ENCODE data around the gene ATG16L1. TPM values are rescaled to one million over a fixed set of nuclear protein-coding genes. Genes with fewer than 3 reads are reported as not detected.

Gene ATG16L1
- total RNA-seq, 1 experiment from 2014 or later, result 26.4 TPM

DNA sequence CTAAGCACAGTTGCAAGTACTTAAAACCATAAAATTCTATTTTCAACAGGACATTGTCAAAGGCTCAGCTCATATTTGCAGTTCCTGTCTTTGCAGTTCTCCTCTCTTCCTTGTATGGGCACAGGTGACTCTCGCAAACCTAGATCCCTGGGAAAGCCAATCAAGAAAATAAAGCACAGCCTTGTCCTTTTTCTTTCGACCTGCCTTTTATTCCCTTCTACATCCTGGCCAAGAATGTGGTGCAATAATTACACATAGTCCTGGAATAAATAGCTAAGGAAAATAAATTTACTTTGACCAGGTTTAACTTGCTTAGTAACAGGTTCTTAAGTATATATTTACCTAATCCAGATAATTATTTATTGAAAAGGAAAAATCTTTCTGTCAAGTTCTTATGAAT is 20.2 kb downstream of the ATG16L1 start:
- CTCF ChIA-PET, result no interaction called here
- H3K36me3 Mint-ChIP-seq (ENCODE audit: insufficient read depth, unreplicated experiment), result peaks cover 91% of the 10 kb centered on the region

DNA sequence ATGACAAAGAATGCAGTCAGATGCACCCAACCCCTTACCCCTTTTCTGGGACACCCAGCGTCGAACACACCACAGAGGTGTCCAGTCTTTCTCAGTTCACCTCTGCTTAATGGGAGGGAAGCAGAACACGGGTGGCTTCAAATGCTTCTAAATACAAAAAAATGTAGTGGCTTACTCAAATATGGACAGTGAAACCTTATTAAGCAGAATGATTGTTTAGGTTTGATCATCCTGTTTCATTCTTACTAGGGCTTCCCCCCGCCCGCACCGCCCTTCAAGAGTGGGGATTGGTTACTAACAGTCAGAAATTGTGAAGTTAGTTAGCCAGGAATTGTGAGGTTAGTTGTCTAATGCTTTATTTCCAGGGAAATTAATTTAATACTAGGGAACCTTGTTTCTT is 21.6 kb downstream of the ATG16L1 start:
- Mint-ChIP-seq H3K4me1 (ENCODE audit: insufficient read depth, unreplicated experiment) (no peaks in the 10 kb centered on the region), H3K27me3 (ENCODE audit: insufficient read depth, unreplicated experiment) (no peaks in the 10 kb centered on the region), H3K36me3 (ENCODE audit: insufficient read depth, unreplicated experiment) (peaks cover 90% of the 10 kb centered on the region), H3K27ac (ENCODE audit: low read depth, unreplicated experiment) (no peak overlapping the region), H3K4me3 (ENCODE audit: unreplicated experiment) (no peak overlapping the region), H3K9me3 (ENCODE audit: unreplicated experiment) (no peaks in the 10 kb centered on the region)
- BruUV-seq (replicated peaks), result no TSS peak
- ChIA-PET POLR2A (no interaction called here), CTCF (interaction anchor here (1.0 kb wide), 1 partner anchor 133 kb away, joined by 3 read pairs; no protein-coding TSS in a partner anchor)
- TF ChIP-seq CTCF (IDR thresholded peaks at IDR 0.05; ENCODE audit: unreplicated experiment), result no peak
- no peak for DNase-seq (ENCODE audit: unreplicated experiment)
- intact Hi-C loops (cut with micrococcal nuclease), result no loop called here

More for the DNA sequence above, 20.2 kb downstream of the ATG16L1 start:
- POLR2A ChIA-PET, result interaction anchor here (1.2 to 1.6 kb wide), 2 partner anchors 80 to 172 kb away, joined by 3 to 5 read pairs; no protein-coding TSS in a partner anchor
- Mint-ChIP-seq H3K27me3 (ENCODE audit: insufficient read depth, unreplicated experiment) (no peaks in the 10 kb centered on the region), H3K9me3 (ENCODE audit: unreplicated experiment) (no peaks in the 10 kb centered on the region), H3K4me1 (ENCODE audit: insufficient read depth, unreplicated experiment) (no peaks in the 10 kb centered on the region), H3K27ac (ENCODE audit: low read depth, unreplicated experiment) (no peak overlapping the region), H3K4me3 (ENCODE audit: unreplicated experiment) (no peak overlapping the region)
- no peak for DNase-seq (ENCODE audit: unreplicated experiment)
- no TSS peak for BruUV-seq (replicated peaks)
- intact Hi-C loops (cut with micrococcal nuclease), result no loop called here
- TF ChIP-seq CTCF (IDR thresholded peaks at IDR 0.05; ENCODE audit: unreplicated experiment), result no peak

GRCh38 chr2:233275223-233275622 is 23.8 kb downstream of the ATG16L1 start:
- ChIA-PET CTCF (interaction anchor here (0.6 to 0.7 kb wide), 3 partner anchors 31 to 1031 kb away, joined by 3 read pairs; no protein-coding TSS in a partner anchor), POLR2A (no interaction called here)
- no peaks in the 10 kb centered on the region for H3K9me3 Mint-ChIP-seq (ENCODE audit: unreplicated experiment)
- H3K27ac Mint-ChIP-seq (ENCODE audit: low read depth, unreplicated experiment), result no peak overlapping the region
- no peak for TF ChIP-seq CTCF (IDR thresholded peaks at IDR 0.05; ENCODE audit: unreplicated experiment)
- no peak for DNase-seq (ENCODE audit: unreplicated experiment)
- H3K36me3 Mint-ChIP-seq (ENCODE audit: insufficient read depth, unreplicated experiment), result peaks cover 90% of the 10 kb centered on the region
- H3K27me3 Mint-ChIP-seq (ENCODE audit: insufficient read depth, unreplicated experiment), result no peaks in the 10 kb centered on the region
- no TSS peak for BruUV-seq (replicated peaks)
- no peak overlapping the region for H3K4me3 Mint-ChIP-seq (ENCODE audit: unreplicated experiment)
- no peaks in the 10 kb centered on the region for H3K4me1 Mint-ChIP-seq (ENCODE audit: insufficient read depth, unreplicated experiment)
- intact Hi-C loops (cut with micrococcal nuclease), result no loop called here

DNA sequence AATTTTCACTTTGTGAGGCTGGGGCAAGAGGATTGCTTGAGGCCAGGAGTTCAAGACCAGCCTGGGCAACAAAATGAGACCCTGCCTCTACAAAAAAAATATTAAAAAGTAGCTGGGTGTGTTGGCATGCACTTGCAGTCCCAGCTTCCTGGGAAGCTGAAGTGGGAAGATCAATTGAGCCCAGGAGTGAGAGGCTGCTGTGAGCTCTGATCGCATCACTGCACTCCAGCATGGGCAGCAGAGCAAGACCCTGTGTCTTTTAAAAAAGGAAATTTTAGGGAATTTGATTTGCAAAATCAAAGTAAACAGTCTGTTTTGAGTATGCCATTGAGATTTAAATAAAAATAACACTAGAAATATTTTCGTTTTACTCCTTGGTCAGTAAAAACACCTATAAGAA is 27.4 kb downstream of the ATG16L1 start:
- H3K9me3 Mint-ChIP-seq (ENCODE audit: unreplicated experiment), result no peaks in the 10 kb centered on the region
- H3K27me3 Mint-ChIP-seq (ENCODE audit: insufficient read depth, unreplicated experiment), result no peaks in the 10 kb centered on the region
- CTCF ChIA-PET, result no interaction called here
- intact Hi-C loops (cut with micrococcal nuclease), result no loop called here
- no TSS peak for BruUV-seq (replicated peaks)
- no peak overlapping the region for H3K4me3 Mint-ChIP-seq (ENCODE audit: unreplicated experiment)
- DNase-seq (ENCODE audit: unreplicated experiment), result no peak
- peaks cover 84% of the 10 kb centered on the region for H3K36me3 Mint-ChIP-seq (ENCODE audit: insufficient read depth, unreplicated experiment)
- no peaks in the 10 kb centered on the region for H3K4me1 Mint-ChIP-seq (ENCODE audit: insufficient read depth, unreplicated experiment)
- TF ChIP-seq CTCF (IDR thresholded peaks at IDR 0.05; ENCODE audit: unreplicated experiment), result no peak
- no peak overlapping the region for H3K27ac Mint-ChIP-seq (ENCODE audit: low read depth, unreplicated experiment)
- POLR2A ChIA-PET, result interaction anchor here (0.7 to 1.1 kb wide), 3 partner anchors 10 to 60 kb away, joined by 3 read pairs; no protein-coding TSS in a partner anchor

Measured in MCF 10A (cell line).